ENCODE results near the gene ZW10. TPM values are rescaled to one million over a fixed set of nuclear protein-coding genes. Genes with fewer than 3 reads are reported as not detected.
"Not testable (repeated sequence)": the region's sequence is repeated elsewhere in the genome, so short reads cannot be mapped to it uniquely, and the experiment has no call there.

ZW10 gene
- total RNA-seq, 1 donor from 2014 or later: 12.6 TPM

- peak; percentile 76 for FAIRE-seq
- peak; percentile 61 to 74 for DNase-seq (ENCODE audit: low spot score in 2 of 2)
These were observed 67.4 kb downstream of the ZW10 start, which contains the start of gene TMPRSS5 for GRCh38 chr11:113705871-113706655. Gene TMPRSS5, minus strand, starts transcription at chr11:113706308. Its CDS starts 84 bp downstream, at chr11:113706224.

DNA sequence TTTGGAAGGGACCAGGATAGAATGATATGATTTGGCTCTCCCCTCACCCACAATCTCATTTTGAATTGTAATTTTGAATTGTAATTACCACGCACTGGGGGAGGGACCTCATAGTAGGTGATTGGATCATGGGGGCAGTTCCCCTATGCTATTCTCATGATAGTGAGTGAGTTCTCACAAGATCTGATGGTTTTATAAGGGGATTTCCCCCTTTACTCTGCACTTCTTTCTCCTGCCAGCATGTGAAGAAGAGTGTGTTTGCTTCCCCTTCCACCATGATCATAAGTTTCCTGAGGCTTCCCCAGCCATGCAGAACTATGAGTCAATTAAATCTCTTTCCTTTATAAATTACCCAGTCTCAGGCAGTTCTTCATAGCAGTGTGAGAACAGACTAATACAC, 69.9 kb downstream of the ZW10 start:
- FAIRE-seq; DNase-seq (ENCODE audit: low spot score in 2 of 2): not testable (repeated sequence)

DNA sequence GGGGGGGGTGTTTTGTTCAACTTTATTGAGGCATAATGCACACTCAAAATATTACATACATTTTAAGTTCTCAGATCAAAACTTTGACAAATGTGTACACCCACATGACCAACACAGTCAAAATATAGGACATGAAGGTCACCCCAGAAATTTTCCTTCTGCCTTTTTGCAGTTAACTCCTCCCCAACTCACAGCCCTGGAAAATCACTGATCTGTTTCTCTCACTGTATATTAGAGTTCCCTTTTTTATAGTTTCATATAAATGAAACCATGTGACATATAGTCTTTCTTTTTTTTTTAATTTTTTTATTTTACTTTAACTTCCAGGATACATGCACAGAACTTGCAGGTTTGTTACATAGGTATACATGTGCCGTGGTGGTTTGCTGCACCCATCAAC, 72.0 kb downstream of the ZW10 start:
- FAIRE-seq (no peak), DNase-seq (ENCODE audit: low spot score in 2 of 2) (no peak)

GRCh38 chr11:113698515-113698914, 75.0 kb downstream of the ZW10 start:
- no peak for DNase-seq (ENCODE audit: low spot score in 2 of 2)
- no peak for FAIRE-seq

DNA sequence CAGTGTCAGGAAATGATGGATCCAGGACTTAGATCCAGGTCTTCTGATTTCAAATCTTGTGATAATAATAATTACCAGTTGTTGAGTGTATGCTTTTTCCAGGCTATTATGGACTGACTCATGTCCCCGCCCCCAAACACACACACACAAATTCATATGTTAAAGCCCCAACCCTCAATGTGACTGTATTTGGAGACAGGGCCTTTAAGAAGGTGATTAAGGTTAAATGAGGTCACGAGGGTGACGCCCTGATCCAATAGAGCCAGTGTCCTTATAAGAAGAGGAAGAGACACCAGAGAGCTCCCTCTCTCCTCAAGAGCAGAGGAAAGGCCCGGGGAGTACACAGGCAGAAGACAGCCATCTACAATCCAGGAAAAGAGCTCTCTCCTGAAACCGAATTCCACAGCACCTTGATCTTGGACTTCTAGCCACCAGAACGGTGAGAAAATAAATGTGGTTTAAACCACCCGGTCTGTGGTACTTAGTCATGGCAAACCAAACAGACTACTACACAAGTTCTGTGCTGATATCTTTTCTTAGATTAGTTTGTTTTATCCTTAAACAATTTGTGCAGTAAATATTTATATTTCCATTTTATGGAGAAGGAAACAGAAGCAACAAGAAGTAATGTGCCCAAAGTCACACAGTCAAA, 75.6 kb downstream of the ZW10 start:
- FAIRE-seq (no peak), DNase-seq (ENCODE audit: low spot score in 2 of 2) (no peak)

- FAIRE-seq (no peak), DNase-seq (ENCODE audit: low spot score in 2 of 2) (no peak)
These were observed 76.4 kb downstream of the ZW10 start for GRCh38 chr11:113697111-113697510.

GRCh38 chr11:113695207-113695606, 78.3 kb downstream of the ZW10 start:
- no peak for FAIRE-seq
- DNase-seq (ENCODE audit: low spot score in 2 of 2): no peak

- no peak for FAIRE-seq
- no peak for DNase-seq (ENCODE audit: low spot score in 2 of 2)
These were observed 79.1 kb downstream of the ZW10 start for GRCh38 chr11:113694390-113694789.

- FAIRE-seq: no peak
These were observed 80.5 kb downstream of the ZW10 start for GRCh38 chr11:113693030-113693429.

GRCh38 chr11:113690619-113691569, 82.6 kb downstream of the ZW10 start:
- FAIRE-seq (no peak), DNase-seq (ENCODE audit: low spot score in 2 of 2) (no peak)

More at GRCh38 chr11:113693030-113693429, 80.5 kb downstream of the ZW10 start:
- DNase-seq (ENCODE audit: low spot score in 2 of 2): no peak

GRCh38 chr11:113689768-113690618, 83.5 kb downstream of the ZW10 start:
- no peak for FAIRE-seq
- no peak for DNase-seq (ENCODE audit: low spot score in 2 of 2)

GRCh38 chr11:113685654-113686359, 87.7 kb downstream of the ZW10 start:
- no peak for FAIRE-seq
- DNase-seq (ENCODE audit: low spot score in 2 of 2): no peak

DNA sequence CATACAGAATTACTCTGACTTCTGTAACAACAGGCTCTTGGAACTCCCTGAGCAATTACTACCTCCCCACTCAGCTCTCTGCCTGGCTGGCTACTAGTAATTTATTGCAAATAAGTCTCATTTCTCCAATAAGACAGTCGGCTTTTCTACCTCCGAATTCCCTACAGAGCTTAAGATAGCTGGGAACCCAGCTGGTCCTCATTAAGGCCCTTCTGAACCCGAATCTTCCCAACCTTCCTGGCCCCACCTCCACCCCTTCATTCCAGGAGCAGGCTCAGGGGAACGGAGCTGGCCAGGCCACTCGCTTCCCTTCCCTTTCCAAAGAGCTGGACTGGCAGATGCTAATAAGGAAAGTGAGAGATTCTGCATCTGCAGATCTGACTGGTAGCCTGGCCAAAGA, 89.0 kb downstream of the ZW10 start:
- no peak for FAIRE-seq
- DNase-seq (ENCODE audit: low spot score in 2 of 2): no peak

DNA sequence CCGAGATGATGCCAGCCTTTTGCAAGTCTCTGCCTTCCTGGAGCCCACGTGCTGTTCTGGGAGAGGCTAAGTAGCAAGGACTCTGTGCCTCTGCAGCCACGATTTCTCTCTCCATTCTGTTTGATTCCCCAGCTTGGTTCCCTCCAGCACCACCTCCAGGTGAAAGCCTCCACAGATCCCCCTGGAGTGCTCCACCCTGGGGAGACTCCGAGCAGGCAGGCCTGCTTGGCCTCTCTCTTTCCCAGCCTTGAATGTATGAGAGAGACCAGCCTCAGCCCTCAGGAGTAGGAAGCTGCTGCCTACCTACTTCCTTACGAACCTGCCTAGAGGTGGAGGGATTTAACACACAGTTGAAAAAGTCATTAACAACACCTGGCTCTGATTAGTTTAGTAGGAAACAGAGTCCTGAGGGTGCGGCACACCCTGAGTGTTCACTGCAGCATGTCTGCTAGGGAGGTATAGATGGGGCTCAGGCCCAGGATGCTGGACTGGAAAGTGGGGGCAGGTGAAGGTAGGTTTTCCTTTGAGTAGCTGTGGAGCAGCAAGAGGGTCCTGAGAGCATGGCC, 89.9 kb downstream of the ZW10 start:
- DNase-seq (ENCODE audit: low spot score in 2 of 2) (no peak), FAIRE-seq (no peak)

Small RNAs within 50 kb of the gene (small RNA-seq; reads per million reads assigned to genes)
- gene LRRC37A13P (not detected), gene RPS29P19 (not detected)

Other genes starting within 250 kb of the ZW10 start
- gene TMPRSS5, start 67.4 kb downstream of the ZW10 start, total RNA-seq: 0.41 TPM
- not detected for gene CLDN25, start 6.1 kb upstream of the ZW10 start, total RNA-seq
- gene USP28, start 101.9 kb upstream of the ZW10 start, total RNA-seq: 28.1 TPM
- 0.41 TPM for gene HTR3B, start 131.1 kb upstream of the ZW10 start, total RNA-seq
- 1.2 TPM for gene HTR3A, start 201.4 kb upstream of the ZW10 start, total RNA-seq